ENCODE results near the gene SPATA13.

The SPATA13 gene

DNA sequence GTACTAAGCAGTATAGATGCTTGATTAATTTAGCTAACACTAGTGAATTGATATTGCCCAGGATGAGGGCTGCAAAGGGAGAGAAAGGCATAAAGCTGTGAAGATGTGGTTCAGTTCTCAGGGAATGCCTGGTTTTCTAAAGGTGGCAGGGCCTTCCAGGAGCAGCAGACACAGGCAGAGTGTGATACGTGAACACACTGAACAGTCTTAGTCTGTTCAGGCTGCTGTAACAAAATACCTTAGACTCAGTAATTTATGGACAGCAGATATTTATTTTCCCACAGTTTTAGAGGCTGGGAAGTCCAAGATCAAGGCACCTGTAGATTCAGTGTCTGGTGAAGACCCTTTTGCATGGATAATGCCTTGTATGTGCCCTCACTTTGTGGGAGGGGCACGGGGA is 8.7 kb upstream of the SPATA13 start:
- Histone ChIP-seq H3K27ac (ENCODE audit: low read length) (no peak overlapping the region), H3K9me3 (ENCODE audit: control insufficient read depth, insufficient read depth, low read length) (no peaks in the 10 kb centered on the region), H3K4me3 (ENCODE audit: low read length) (no peak overlapping the region), H3K27me3 (ENCODE audit: control insufficient read depth, insufficient read depth, low read length) (no peaks in the 10 kb centered on the region), H3K36me3 (ENCODE audit: control insufficient read depth, insufficient read depth, low read length) (no peaks in the 10 kb centered on the region), H3K4me1 (ENCODE audit: control insufficient read depth, insufficient read depth, low read length) (peaks cover 2% of the 10 kb centered on the region)
- DNase-seq (ENCODE audit: low read depth, low spot score) = no peak
- no CpG with 5 or more reads among the region's 2 CpGs for WGBS (ENCODE audit: insufficient coverage, insufficient read length)

DNA sequence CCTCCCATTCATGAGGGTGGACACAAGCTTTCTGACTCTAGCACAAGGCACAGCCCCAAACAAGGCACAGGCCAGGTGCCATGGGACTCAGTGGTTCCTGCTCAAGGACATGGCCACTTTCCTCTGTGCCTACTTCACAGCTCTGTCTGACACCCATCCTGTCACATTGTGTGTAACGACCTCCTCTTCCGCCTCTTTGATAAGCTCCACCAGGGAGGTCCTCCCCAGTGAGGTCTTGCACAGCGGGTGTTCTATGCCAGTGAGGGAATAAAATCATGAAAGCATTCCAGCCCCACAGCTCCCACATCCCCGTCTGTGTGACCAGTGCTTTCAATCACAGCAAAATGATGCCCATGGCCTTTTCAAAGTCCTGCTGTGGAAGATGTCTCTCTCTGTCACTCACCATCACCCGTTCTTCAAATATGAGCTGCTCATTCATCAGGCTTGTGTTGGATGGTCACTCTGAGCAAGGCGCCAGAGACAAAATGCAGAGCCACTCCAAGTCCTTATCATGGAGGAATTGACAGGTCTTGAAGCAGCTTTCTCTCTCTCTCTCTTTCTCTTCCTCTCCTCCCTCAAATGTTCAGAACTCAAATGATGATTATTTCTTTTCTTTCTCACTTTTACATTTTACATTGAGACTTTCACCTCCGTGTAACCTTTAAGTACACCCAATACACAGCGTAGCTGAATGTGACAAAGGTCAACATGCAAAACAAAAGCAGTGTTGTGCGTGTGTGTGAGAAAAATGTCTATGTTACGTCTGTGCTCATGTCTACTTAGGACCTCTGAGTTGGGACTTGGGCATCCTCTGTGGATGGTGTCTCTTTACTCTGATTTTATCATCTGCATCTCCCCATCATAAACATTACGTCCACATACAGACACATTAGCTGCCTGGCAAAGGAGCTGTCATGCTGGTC is 8.0 kb upstream of the SPATA13 start:
- Histone ChIP-seq H3K36me3 (ENCODE audit: control insufficient read depth, insufficient read depth, low read length) (no peaks in the 10 kb centered on the region), H3K27me3 (ENCODE audit: control insufficient read depth, insufficient read depth, low read length) (no peaks in the 10 kb centered on the region), H3K4me1 (ENCODE audit: control insufficient read depth, insufficient read depth, low read length) (peaks cover 2% of the 10 kb centered on the region), H3K4me3 (ENCODE audit: low read length) (no peak overlapping the region), H3K9me3 (ENCODE audit: control insufficient read depth, insufficient read depth, low read length) (no peaks in the 10 kb centered on the region), H3K27ac (ENCODE audit: low read length) (no peak overlapping the region)
- DNase-seq (ENCODE audit: low read depth, low spot score) = no peak
- WGBS (ENCODE audit: insufficient coverage, insufficient read length) = no CpG with 5 or more reads among the region's 11 CpGs

GRCh38 chr13:24153347-24153746 is 7.2 kb upstream of the SPATA13 start:
- peaks cover 4% of the 10 kb centered on the region for H3K4me1 ChIP-seq (ENCODE audit: control insufficient read depth, insufficient read depth, low read length)
- no peak overlapping the region for H3K4me3 ChIP-seq (ENCODE audit: low read length)
- no peaks in the 10 kb centered on the region for H3K27me3 ChIP-seq (ENCODE audit: control insufficient read depth, insufficient read depth, low read length)
- WGBS (ENCODE audit: insufficient coverage, insufficient read length) = no CpG with 5 or more reads among the region's 3 CpGs
- H3K36me3 ChIP-seq (ENCODE audit: control insufficient read depth, insufficient read depth, low read length) = no peaks in the 10 kb centered on the region
- H3K27ac ChIP-seq (ENCODE audit: low read length) = no peak overlapping the region
- DNase-seq (ENCODE audit: low read depth, low spot score) = no peak
- no peaks in the 10 kb centered on the region for H3K9me3 ChIP-seq (ENCODE audit: control insufficient read depth, insufficient read depth, low read length)

DNA sequence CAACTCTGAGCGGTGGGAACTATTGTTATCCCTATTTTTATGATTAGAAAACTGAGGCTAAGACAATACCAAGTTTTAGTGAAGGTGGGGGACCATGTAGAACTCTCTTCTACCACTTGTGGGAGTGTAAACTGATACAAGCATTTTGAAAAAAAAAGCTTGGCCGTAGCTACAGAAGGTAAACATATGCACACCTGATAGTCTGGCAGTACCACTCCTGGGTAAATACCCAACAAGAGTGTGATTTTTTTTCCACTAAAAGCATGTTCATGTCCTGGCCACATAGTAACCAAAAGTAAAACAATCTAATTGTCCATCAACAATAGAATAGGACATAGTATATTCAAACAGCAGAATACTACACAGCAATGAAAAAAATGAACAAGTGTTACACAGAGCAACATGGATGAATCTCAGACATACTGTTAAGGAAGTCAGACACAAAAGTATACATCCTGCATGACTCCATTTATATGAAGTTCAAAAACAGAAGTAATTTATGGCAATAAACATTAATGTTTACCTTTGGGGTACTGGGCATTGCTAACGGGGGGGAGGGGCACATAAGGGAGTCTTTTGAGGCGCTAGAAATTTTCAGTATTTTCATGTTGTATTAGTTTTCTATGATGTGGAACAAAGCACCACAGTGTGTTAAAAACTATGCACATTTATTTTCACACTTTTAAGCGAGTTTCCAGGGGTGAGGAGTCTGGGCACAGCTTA is 6.4 kb upstream of the SPATA13 start:
- Histone ChIP-seq H3K27me3 (ENCODE audit: control insufficient read depth, insufficient read depth, low read length) (no peaks in the 10 kb centered on the region), H3K4me3 (ENCODE audit: low read length) (no peak overlapping the region), H3K36me3 (ENCODE audit: control insufficient read depth, insufficient read depth, low read length) (no peaks in the 10 kb centered on the region), H3K27ac (ENCODE audit: low read length) (no peak overlapping the region), H3K9me3 (ENCODE audit: control insufficient read depth, insufficient read depth, low read length) (no peaks in the 10 kb centered on the region), H3K4me1 (ENCODE audit: control insufficient read depth, insufficient read depth, low read length) (peaks cover 2% of the 10 kb centered on the region)
- DNase-seq (ENCODE audit: low read depth, low spot score) = no peak
- WGBS (ENCODE audit: insufficient coverage, insufficient read length) = no CpG with 5 or more reads among the region's 5 CpGs

DNA sequence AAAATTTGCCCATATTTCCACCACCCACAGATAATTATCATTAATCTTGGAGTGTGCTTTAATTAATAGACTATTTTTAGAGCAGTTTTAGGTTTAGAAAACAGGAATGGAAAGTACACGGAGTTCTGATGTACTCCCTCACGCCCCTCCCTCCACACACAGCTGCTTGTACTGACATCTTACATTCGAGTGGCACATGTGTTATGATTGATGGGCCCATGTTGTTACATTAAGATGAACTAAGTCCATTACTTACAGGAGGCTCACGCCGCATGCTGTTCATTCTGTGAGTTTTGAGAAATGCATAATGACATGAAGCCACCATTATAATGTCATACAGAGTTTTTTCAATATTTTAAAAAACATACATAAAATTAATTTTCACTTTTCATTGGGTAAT is 1.2 kb upstream of the SPATA13 start:
- WGBS (ENCODE audit: insufficient coverage, insufficient read length) = no CpG with 5 or more reads among the region's 5 CpGs
- Histone ChIP-seq H3K36me3 (ENCODE audit: control insufficient read depth, insufficient read depth, low read length) (no peaks in the 10 kb centered on the region), H3K4me3 (ENCODE audit: low read length) (no peak overlapping the region), H3K4me1 (ENCODE audit: control insufficient read depth, insufficient read depth, low read length) (peaks cover 2% of the 10 kb centered on the region), H3K9me3 (ENCODE audit: control insufficient read depth, insufficient read depth, low read length) (no peaks in the 10 kb centered on the region), H3K27me3 (ENCODE audit: control insufficient read depth, insufficient read depth, low read length) (no peaks in the 10 kb centered on the region), H3K27ac (ENCODE audit: low read length) (no peak overlapping the region)
- DNase-seq (ENCODE audit: low read depth, low spot score) = no peak

- H3K27me3 ChIP-seq (ENCODE audit: control insufficient read depth, insufficient read depth, low read length) = no peaks in the 10 kb centered on the region
- H3K4me1 ChIP-seq (ENCODE audit: control insufficient read depth, insufficient read depth, low read length) = peaks cover 2% of the 10 kb centered on the region
- no CpG with 5 or more reads among the region's 43 CpGs for WGBS (ENCODE audit: insufficient coverage, insufficient read length)
- DNase-seq (ENCODE audit: low read depth, low spot score) = no peak
- H3K27ac ChIP-seq (ENCODE audit: low read length) = no peak overlapping the region
- peak overlapping the region; percentile 82 for H3K4me3 ChIP-seq (ENCODE audit: low read length)
- no peaks in the 10 kb centered on the region for H3K9me3 ChIP-seq (ENCODE audit: control insufficient read depth, insufficient read depth, low read length)
- peaks cover 2% of the 10 kb centered on the region; the same call in 1 of the 2 replicates for H3K36me3 ChIP-seq (ENCODE audit: control insufficient read depth, insufficient read depth, low read length)
Measured at GRCh38 chr13:24161010-24161775, 673 bp downstream of the SPATA13 start.

DNA sequence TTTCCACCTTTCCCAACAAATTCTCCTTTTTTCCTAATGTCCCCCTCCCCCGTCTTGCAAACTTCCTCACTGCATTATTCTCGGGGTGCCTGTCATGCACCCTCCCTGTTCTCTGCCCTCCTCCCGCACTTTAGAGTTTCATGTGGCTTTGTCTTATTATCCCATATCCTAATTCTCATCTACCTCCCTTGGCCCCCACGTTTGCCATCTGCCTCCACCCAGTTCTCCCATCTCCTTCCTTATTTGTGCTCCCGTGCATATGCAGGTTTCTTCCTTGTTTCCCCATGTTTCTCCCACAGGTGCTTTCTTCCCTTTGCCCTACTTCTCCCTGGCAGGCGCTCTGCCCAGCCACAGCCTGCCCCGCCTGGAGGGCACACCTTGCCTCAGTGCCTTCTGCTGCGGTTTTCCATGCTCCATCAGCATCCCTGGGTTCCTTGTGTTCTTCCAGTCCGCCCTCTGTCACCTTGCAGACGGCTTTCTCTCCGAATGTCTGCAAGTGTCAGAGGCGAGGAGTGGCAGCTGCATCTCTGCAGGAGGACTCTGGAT is 1.5 kb downstream of the SPATA13 start:
- Histone ChIP-seq H3K27ac (ENCODE audit: low read length) (no peak overlapping the region), H3K4me1 (ENCODE audit: control insufficient read depth, insufficient read depth, low read length) (peaks cover 2% of the 10 kb centered on the region), H3K9me3 (ENCODE audit: control insufficient read depth, insufficient read depth, low read length) (no peaks in the 10 kb centered on the region), H3K27me3 (ENCODE audit: control insufficient read depth, insufficient read depth, low read length) (no peaks in the 10 kb centered on the region), H3K36me3 (ENCODE audit: control insufficient read depth, insufficient read depth, low read length) (peaks cover 2% of the 10 kb centered on the region; the same call in 1 of the 2 replicates), H3K4me3 (ENCODE audit: low read length) (no peak overlapping the region)
- 100% methylated on average over 1 of the region's 12 CpGs for WGBS (ENCODE audit: insufficient coverage, insufficient read length)
- no peak for DNase-seq (ENCODE audit: low read depth, low spot score)

DNA sequence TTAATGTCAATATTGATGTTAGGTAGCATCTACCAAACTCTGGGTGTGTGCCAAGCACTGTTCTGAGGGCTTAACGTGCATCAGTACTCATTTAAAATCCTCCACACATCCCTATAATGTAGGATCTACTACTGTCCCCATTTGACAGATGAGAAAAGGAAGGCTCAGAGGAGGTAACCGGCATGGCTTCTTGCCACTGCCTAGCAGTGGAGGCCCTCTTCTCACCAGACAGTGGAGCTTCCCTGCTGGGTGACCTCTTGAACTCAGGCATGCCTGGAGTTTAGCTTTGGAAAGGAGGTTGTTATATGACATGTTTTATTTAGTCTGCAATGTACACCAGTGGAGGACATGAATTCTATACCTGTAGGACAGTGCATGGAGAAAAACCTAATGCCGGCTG is 2.1 kb downstream of the SPATA13 start:
- Histone ChIP-seq H3K4me1 (ENCODE audit: control insufficient read depth, insufficient read depth, low read length) (peaks cover 2% of the 10 kb centered on the region), H3K4me3 (ENCODE audit: low read length) (no peak overlapping the region), H3K27me3 (ENCODE audit: control insufficient read depth, insufficient read depth, low read length) (no peaks in the 10 kb centered on the region), H3K9me3 (ENCODE audit: control insufficient read depth, insufficient read depth, low read length) (no peaks in the 10 kb centered on the region), H3K27ac (ENCODE audit: low read length) (no peak overlapping the region), H3K36me3 (ENCODE audit: control insufficient read depth, insufficient read depth, low read length) (peaks cover 2% of the 10 kb centered on the region; the same call in 1 of the 2 replicates)
- whole genome bisulfite sequencing (ENCODE audit: insufficient coverage, insufficient read length) = no CpG with 5 or more reads among the region's 3 CpGs
- DNase-seq (ENCODE audit: low read depth, low spot score) = no peak

DNA sequence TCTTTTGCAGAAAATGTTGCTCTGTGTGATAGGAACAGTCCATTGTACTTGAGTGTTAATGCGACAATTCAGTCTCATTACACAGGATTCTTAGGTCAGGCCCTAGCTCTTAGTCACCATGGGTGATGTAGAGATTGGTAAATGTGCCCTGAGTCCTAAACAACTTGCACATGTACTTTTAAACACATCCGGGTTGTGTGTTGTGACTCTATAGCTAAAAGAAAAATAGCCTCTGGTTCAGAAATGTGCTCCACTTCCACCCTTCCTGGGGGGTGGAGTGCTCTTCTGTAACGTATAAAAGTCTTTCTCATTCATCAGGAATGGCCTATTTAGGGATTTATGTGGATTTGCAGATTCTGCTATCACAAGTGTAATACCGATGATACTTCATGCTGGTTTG is 5.2 kb downstream of the SPATA13 start:
- H3K9me3 ChIP-seq (ENCODE audit: control insufficient read depth, insufficient read depth, low read length) = no peaks in the 10 kb centered on the region
- no peaks in the 10 kb centered on the region for H3K27me3 ChIP-seq (ENCODE audit: control insufficient read depth, insufficient read depth, low read length)
- peaks cover 2% of the 10 kb centered on the region; the same call in 1 of the 2 replicates for H3K36me3 ChIP-seq (ENCODE audit: control insufficient read depth, insufficient read depth, low read length)
- no peaks in the 10 kb centered on the region; the same call in 1 of the 2 replicates for H3K4me1 ChIP-seq (ENCODE audit: control insufficient read depth, insufficient read depth, low read length)
- H3K27ac ChIP-seq (ENCODE audit: low read length) = no peak overlapping the region
- no peak overlapping the region for H3K4me3 ChIP-seq (ENCODE audit: low read length)
- no peak for DNase-seq (ENCODE audit: low read depth, low spot score)
- WGBS (ENCODE audit: insufficient coverage, insufficient read length) = no CpG with 5 or more reads among the region's 4 CpGs

GRCh38 chr13:24166561-24166960 is 6.0 kb downstream of the SPATA13 start:
- Histone ChIP-seq H3K27me3 (ENCODE audit: control insufficient read depth, insufficient read depth, low read length) (no peaks in the 10 kb centered on the region), H3K27ac (ENCODE audit: low read length) (no peak overlapping the region), H3K36me3 (ENCODE audit: control insufficient read depth, insufficient read depth, low read length) (peaks cover 2% of the 10 kb centered on the region; the same call in 1 of the 2 replicates), H3K9me3 (ENCODE audit: control insufficient read depth, insufficient read depth, low read length) (no peaks in the 10 kb centered on the region), H3K4me1 (ENCODE audit: control insufficient read depth, insufficient read depth, low read length) (no peaks in the 10 kb centered on the region; the same call in 1 of the 2 replicates), H3K4me3 (ENCODE audit: low read length) (no peak overlapping the region)
- WGBS (ENCODE audit: insufficient coverage, insufficient read length) = no CpG with 5 or more reads among the region's 2 CpGs
- DNase-seq (ENCODE audit: low read depth, low spot score) = no peak

Data from iPS DF 6.9 (cell line).